HepG2 (cell line): Measurements from ENCODE around the gene SLC17A9. TPM values are rescaled to one million over a fixed set of nuclear protein-coding genes. Genes with fewer than 3 reads are reported as not detected.
A peak's percentile ranks its signal among the peaks of the same experiment; 100 is the strongest.

Source experiments
- ATF6 ChIP-seq: sonication (generic); formaldehyde crosslinking; conservative IDR thresholded peaks from 2 replicates; pipeline ENCODE4 v1.4.0; 2020; ENCODE audit warnings: missing genetic modification reagents
- CBFB ChIP-seq: sonication (generic); formaldehyde crosslinking; IDR thresholded peaks from 2 replicates; pipeline ENCODE4 v1.4.0; 2020; ENCODE audit warnings: missing genetic modification reagents
- GTF2F1 ChIP-seq: fragments of 150-350 bp; IDR thresholded peaks from 2 replicates; pipeline ENCODE4 v1.6.1; 2014; ENCODE audit warnings: low read length
- KAT7 ChIP-seq: IDR thresholded peaks from 2 replicates; pipeline ENCODE4 v1.6.1; 2018; ENCODE audit warnings: borderline replicate concordance, missing compliant biosample characterization
- NCOA2 ChIP-seq: sonication (generic); formaldehyde crosslinking; IDR thresholded peaks from 2 replicates; pipeline ENCODE4 v1.8.0; 2022; ENCODE audit warnings: inconsistent platforms
- RCOR2 ChIP-seq: IDR thresholded peaks from 2 replicates; pipeline ENCODE4 v1.6.1; 2016; ENCODE audit warnings: missing biosample characterization, missing genetic modification reagents
- SMARCC2 ChIP-seq: fragments of 450-650 bp; IDR thresholded peaks from 2 replicates; pipeline ENCODE4 v1.6.1; 2017; ENCODE audit warnings: antibody characterized with exemption, mild to moderate bottlenecking
- SP140L ChIP-seq: sonication (generic); formaldehyde crosslinking; IDR thresholded peaks from 2 replicates; pipeline ENCODE4 v1.4.0; 2020; ENCODE audit warnings: missing genetic modification reagents, borderline replicate concordance
- ZBTB33 ChIP-seq: sonication (generic); formaldehyde crosslinking; IDR thresholded peaks from 2 replicates; pipeline ENCODE4 v1.4.0; 2020; ENCODE audit warnings: missing genetic modification reagents
- ZFP82 ChIP-seq: sonication (generic); formaldehyde crosslinking; IDR thresholded peaks from 2 replicates; pipeline ENCODE4 v1.5.1; 2020; ENCODE audit warnings: mild to moderate bottlenecking, missing genetic modification reagents, borderline replicate concordance
- ZNF260 ChIP-seq: sonication (generic); formaldehyde crosslinking; IDR thresholded peaks from 2 replicates; pipeline ENCODE4 v1.4.0; 2020; ENCODE audit warnings: missing genetic modification reagents, low read depth, mild to moderate bottlenecking, borderline replicate concordance
- ZNF512 ChIP-seq: sonication (generic); formaldehyde crosslinking; IDR thresholded peaks from 2 replicates; pipeline ENCODE4 v1.4.0; 2020; ENCODE audit warnings: mild to moderate bottlenecking, missing genetic modification reagents
- ZNF574 ChIP-seq: sonication (generic); formaldehyde crosslinking; IDR thresholded peaks from 2 replicates; pipeline ENCODE4 v1.4.0; 2020; ENCODE audit warnings: missing genetic modification reagents
- ZNF710 ChIP-seq: sonication (generic); formaldehyde crosslinking; IDR thresholded peaks from 2 replicates; pipeline ENCODE4 v1.5.0; 2020; ENCODE audit warnings: mild to moderate bottlenecking, missing genetic modification reagents, borderline replicate concordance
- polyA plus RNA-seq, 8 experiments: library from polyadenylated mRNA; depleted of rRNA in 3 of 8; stranded (reverse) in 7 of 8; unstranded in 1 of 8; fragments of >200 nt; fragmentation: Illumina TruSeq in 4 of 8; extraction: Trizol in 4 of 8; gene quantifications; 2 replicates each; pipeline versions ENCODE4 v1.2.1 to v1.2.3, GENCODE V29; 2011 to 2016; ENCODE audit warnings: low read depth in 4 of 8, missing spikeins in 1 of 8, mixed read lengths in 1 of 8; ENCODE audit not compliant: insufficient read depth in 1 of 8
- total RNA-seq, 5 experiments: library from RNA; depleted of rRNA; stranded (reverse); fragments of >200 nt; fragmentation: Illumina TruSeq; extraction: Trizol; gene quantifications; 2 replicates each; pipeline ENCODE4 v1.2.3, GENCODE V29; 2016; ENCODE audit warnings: low read depth in 1 of 5

Gene SLC17A9
- total and polyA plus RNA-seq, 2 of the 13 experiments (the other 11 are each of a cell fraction or from before 2014, with no cell fraction given), result 110 to 191 TPM

GRCh38 chr20:62907384-62908317, 44.9 kb upstream of the SLC17A9 start (continued):
- TF ChIP-seq ZNF710 (CRISPR knock-in tag), result no peak
- peak; percentile 88 for TF ChIP-seq ZNF574 (CRISPR knock-in tag)
- TF ChIP-seq SMARCC2, result no peak
- 0 out of 2 replicates have a peak, but pooled peaks have one; percentile 26 for TF ChIP-seq RCOR2
- 0 out of 2 replicates have a peak, but pooled peaks have one; percentile 48 for TF ChIP-seq KAT7 (CRISPR knock-in tag)
- no peak for TF ChIP-seq ZNF512 (CRISPR knock-in tag)
- 0 out of 2 replicates have a peak, but pooled peaks have one; percentile 13 for TF ChIP-seq NCOA2 (CRISPR knock-in tag)
- no peak for TF ChIP-seq ZNF260 (CRISPR knock-in tag)
- no peak for TF ChIP-seq GTF2F1
- no peak for TF ChIP-seq SP140L (CRISPR knock-in tag)
- 0 out of 2 replicates have a peak, but pooled peaks have one; percentile 31 for TF ChIP-seq ATF6 (CRISPR knock-in tag)
- no peak for TF ChIP-seq CBFB
- peak; percentile 50; the same call in 1 of the 2 replicates for TF ChIP-seq ZBTB33
- no peak for TF ChIP-seq ZFP82
